ENCODE measurements around the gene STAB2.

DNA sequence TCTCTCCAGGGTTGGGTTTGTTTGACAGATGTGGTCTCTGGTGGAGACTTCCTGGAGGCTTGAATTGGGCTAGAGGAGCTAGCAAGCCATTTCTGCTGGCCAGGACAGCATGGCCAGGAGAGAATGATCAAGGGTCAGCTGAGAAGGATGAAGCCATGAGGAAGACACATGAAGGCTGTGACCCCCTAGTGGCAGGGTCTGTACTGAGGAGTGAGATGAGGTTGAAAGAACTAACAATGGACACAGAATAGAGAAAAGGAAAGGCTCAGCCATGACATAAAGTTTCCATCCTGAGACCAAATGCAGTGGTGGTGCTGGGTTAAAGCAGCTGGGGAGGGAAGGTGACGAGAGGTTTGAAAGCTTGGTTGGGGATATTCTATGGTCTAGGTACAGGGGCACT is 164.1 kb downstream of the STAB2 start:
- TF ChIP-seq FOXA1 (IDR thresholded peaks at IDR 0.05), result no peak
- TF ChIP-seq, protein P1, sequence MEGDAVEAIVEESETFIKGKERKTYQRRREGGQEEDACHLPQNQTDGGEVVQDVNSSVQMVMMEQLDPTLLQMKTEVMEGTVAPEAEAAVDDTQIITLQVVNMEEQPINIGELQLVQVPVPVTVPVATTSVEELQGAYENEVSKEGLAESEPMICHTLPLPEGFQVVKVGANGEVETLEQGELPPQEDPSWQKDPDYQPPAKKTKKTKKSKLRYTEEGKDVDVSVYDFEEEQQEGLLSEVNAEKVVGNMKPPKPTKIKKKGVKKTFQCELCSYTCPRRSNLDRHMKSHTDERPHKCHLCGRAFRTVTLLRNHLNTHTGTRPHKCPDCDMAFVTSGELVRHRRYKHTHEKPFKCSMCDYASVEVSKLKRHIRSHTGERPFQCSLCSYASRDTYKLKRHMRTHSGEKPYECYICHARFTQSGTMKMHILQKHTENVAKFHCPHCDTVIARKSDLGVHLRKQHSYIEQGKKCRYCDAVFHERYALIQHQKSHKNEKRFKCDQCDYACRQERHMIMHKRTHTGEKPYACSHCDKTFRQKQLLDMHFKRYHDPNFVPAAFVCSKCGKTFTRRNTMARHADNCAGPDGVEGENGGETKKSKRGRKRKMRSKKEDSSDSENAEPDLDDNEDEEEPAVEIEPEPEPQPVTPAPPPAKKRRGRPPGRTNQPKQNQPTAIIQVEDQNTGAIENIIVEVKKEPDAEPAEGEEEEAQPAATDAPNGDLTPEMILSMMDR (IDR thresholded peaks at IDR 0.05; ENCODE audit: low read depth, low read length, missing input control), result no peak
- TF ChIP-seq YY1 (IDR thresholded peaks at IDR 0.05), result no peak
- no peak for TF ChIP-seq JUND (IDR thresholded peaks at IDR 0.05)
- no peak for TF ChIP-seq HNF4G (IDR thresholded peaks at IDR 0.05)
- no peak for TF ChIP-seq SP1 (IDR thresholded peaks at IDR 0.05)
- no peak for TF ChIP-seq EGR1 (IDR thresholded peaks at IDR 0.05; ENCODE audit: low read depth in 2 of 2)
- TF ChIP-seq, protein P2, sequence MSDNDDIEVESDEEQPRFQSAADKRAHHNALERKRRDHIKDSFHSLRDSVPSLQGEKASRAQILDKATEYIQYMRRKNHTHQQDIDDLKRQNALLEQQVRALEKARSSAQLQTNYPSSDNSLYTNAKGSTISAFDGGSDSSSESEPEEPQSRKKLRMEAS (IDR thresholded peaks at IDR 0.05), result no peak
- no peak for TF ChIP-seq RAD21 (IDR thresholded peaks at IDR 0.05)
- TF ChIP-seq GABPA (IDR thresholded peaks at IDR 0.05 in 1 of 2, conservative IDR thresholded peaks at IDR 0.05 in 1 of 2), result no peak
- no peak for TF ChIP-seq TAF1 (conservative IDR thresholded peaks at IDR 0.05)
- TF ChIP-seq, protein P3, sequence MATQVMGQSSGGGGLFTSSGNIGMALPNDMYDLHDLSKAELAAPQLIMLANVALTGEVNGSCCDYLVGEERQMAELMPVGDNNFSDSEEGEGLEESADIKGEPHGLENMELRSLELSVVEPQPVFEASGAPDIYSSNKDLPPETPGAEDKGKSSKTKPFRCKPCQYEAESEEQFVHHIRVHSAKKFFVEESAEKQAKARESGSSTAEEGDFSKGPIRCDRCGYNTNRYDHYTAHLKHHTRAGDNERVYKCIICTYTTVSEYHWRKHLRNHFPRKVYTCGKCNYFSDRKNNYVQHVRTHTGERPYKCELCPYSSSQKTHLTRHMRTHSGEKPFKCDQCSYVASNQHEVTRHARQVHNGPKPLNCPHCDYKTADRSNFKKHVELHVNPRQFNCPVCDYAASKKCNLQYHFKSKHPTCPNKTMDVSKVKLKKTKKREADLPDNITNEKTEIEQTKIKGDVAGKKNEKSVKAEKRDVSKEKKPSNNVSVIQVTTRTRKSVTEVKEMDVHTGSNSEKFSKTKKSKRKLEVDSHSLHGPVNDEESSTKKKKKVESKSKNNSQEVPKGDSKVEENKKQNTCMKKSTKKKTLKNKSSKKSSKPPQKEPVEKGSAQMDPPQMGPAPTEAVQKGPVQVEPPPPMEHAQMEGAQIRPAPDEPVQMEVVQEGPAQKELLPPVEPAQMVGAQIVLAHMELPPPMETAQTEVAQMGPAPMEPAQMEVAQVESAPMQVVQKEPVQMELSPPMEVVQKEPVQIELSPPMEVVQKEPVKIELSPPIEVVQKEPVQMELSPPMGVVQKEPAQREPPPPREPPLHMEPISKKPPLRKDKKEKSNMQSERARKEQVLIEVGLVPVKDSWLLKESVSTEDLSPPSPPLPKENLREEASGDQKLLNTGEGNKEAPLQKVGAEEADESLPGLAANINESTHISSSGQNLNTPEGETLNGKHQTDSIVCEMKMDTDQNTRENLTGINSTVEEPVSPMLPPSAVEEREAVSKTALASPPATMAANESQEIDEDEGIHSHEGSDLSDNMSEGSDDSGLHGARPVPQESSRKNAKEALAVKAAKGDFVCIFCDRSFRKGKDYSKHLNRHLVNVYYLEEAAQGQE (IDR thresholded peaks at IDR 0.05), result no peak
- no peak for TF ChIP-seq RXRA (IDR thresholded peaks at IDR 0.05)

Data from liver (tissue), 3 donors.